Kidney epithelial cell (primary cell): ENCODE results near the gene N4BP2L1. TPM values are rescaled to one million over a fixed set of nuclear protein-coding genes. Genes with fewer than 3 reads are reported as not detected.

ENCODE experiments used
- DNase-seq: peaks from one replicate; pipeline ENCODE4 v3.0.0-alpha.2; 2010; ENCODE audit warnings: low read depth
- H3K27me3 ChIP-seq: 2 replicates; pipeline ENCODE4 v1.6.0; 2011; ENCODE audit warnings: low read length; ENCODE audit not compliant: control insufficient read depth, insufficient read depth
- H3K36me3 ChIP-seq: 2 replicates; pipeline ENCODE4 v1.5.1; 2011; ENCODE audit warnings: low read length; ENCODE audit not compliant: control insufficient read depth, insufficient read depth
- H3K4me3 ChIP-seq: 2 replicates; pipeline ENCODE4 v1.5.1; 2011; ENCODE audit warnings: low read depth, mild to moderate bottlenecking, control low read depth, low read length
- CTCF ChIP-seq: IDR thresholded peaks from 2 replicates; pipeline ENCODE4 v1.5.1; 2011; ENCODE audit warnings: mild to moderate bottlenecking, moderate library complexity, low read length, control low read depth, inconsistent platforms; ENCODE audit not compliant: insufficient read depth, poor library complexity, severe bottlenecking
- total RNA-seq: library from RNA; depleted of rRNA; stranded (reverse); fragments of >200 nt; gene quantifications from 2 replicates; pipeline ENCODE4 v1.2.3, GENCODE V29; 2015

N4BP2L1 gene
- total RNA-seq, 1 donor from 2014 or later = 4.4 TPM

GRCh38 chr13:32429433-32429909 lies 1.5 kb upstream of the N4BP2L1 start:
- Histone ChIP-seq H3K36me3 (no peaks in the 10 kb centered on the region), H3K27me3 (no peaks in the 10 kb centered on the region), H3K4me3 (no peak overlapping the region)
- DNase-seq = no peak
- TF ChIP-seq CTCF = no peak

GRCh38 chr13:32428581-32429432 lies 877 bp upstream of the N4BP2L1 start:
- no peak for TF ChIP-seq CTCF
- Histone ChIP-seq H3K4me3 (peak overlapping the region; percentile 62), H3K36me3 (no peaks in the 10 kb centered on the region), H3K27me3 (no peaks in the 10 kb centered on the region)
- DNase-seq = no peak

GRCh38 chr13:32426990-32427851 lies 709 bp downstream of the N4BP2L1 start:
- DNase-seq = no peak
- H3K36me3 ChIP-seq = no peaks in the 10 kb centered on the region
- peak overlapping the region; percentile 62 for H3K4me3 ChIP-seq
- H3K27me3 ChIP-seq = no peaks in the 10 kb centered on the region
- TF ChIP-seq CTCF = no peak

GRCh38 chr13:32426191-32426989 lies 1.5 kb downstream of the N4BP2L1 start:
- H3K36me3 ChIP-seq = no peaks in the 10 kb centered on the region
- H3K27me3 ChIP-seq = no peaks in the 10 kb centered on the region
- peak overlapping the region; percentile 62 for H3K4me3 ChIP-seq
- DNase-seq = no peak
- TF ChIP-seq CTCF = no peak

- H3K36me3 ChIP-seq = no peaks in the 10 kb centered on the region
- H3K27me3 ChIP-seq = no peaks in the 10 kb centered on the region
These were observed 2.8 kb downstream of the N4BP2L1 start for GRCh38 chr13:32425158-32425557.

More at GRCh38 chr13:32425158-32425557, 2.8 kb downstream of the N4BP2L1 start:
- DNase-seq = no peak
- H3K4me3 ChIP-seq = no peak overlapping the region
- no peak for TF ChIP-seq CTCF
